ENCODE data around the gene FBXO38. TPM values are rescaled to one million over a fixed set of nuclear protein-coding genes. Genes with fewer than 3 reads are reported as not detected.

The FBXO38 gene
- total and polyA plus RNA-seq, 2 of the 4 experiments (the other 2 are of a cell fraction) = 14.9 to 70.1 TPM

GRCh38 chr5:148403344-148403743 lies 19.6 kb downstream of the FBXO38 start:
- no peak overlapping the region for H3K14ac ChIP-seq (replicated peaks; ENCODE audit: low read depth, low read length)
- H3K4ac ChIP-seq (ENCODE audit: low read depth, low read length) = no peak overlapping the region
- peaks cover 4% of the 10 kb centered on the region; the same call in 1 of the 2 replicates for H4K20me1 ChIP-seq (ENCODE audit: insufficient read depth, low read length)
- H3K4me1 ChIP-seq (ENCODE audit: control insufficient read depth, insufficient read depth, low read length) = peaks cover 8% of the 10 kb centered on the region
- no peak overlapping the region for H4K5ac ChIP-seq (ENCODE audit: low read depth, low read length)
- no peak overlapping the region for H2BK120ac ChIP-seq (ENCODE audit: low read depth, low read length)
- ATAC-seq (ENCODE audit: low read depth) (no peak), DNase-seq (no peak)
- in situ Hi-C loops (cut with MboI; ENCODE audit: low sequenced_read_pairs) (loop anchor here (25.0 kb wide), 1 partner anchor 1941 kb away; no protein-coding TSS in a partner anchor), intact Hi-C loops (cut with micrococcal nuclease) (no loop called here), dilution Hi-C loops (cut with HindIII; ENCODE audit: low sequenced_read_pairs, unreplicated experiment) (no loop called here)
- H3K9me3 ChIP-seq (ENCODE audit: control insufficient read depth, insufficient read depth, low read length) = no peaks in the 10 kb centered on the region
- H2AK5ac ChIP-seq (ENCODE audit: low read depth, low read length) = no peak overlapping the region
- no peak overlapping the region for H3K4me2 ChIP-seq (ENCODE audit: low read depth, low read length)
- ChIA-PET CTCF (no interaction called here), POLR2A (ENCODE audit: unreplicated experiment) (no interaction called here)
- no peak overlapping the region for H2AK9ac ChIP-seq (replicated peaks; ENCODE audit: low read depth, low read length, poor library complexity)
- H2BK20ac ChIP-seq (ENCODE audit: low read depth, low read length) = no peak overlapping the region
- H3K23ac ChIP-seq (ENCODE audit: low read depth, low read length) = no peak overlapping the region
- H4K8ac ChIP-seq (ENCODE audit: low read depth in 2 of 2, low read length in 2 of 2) = no peak overlapping the region
- H3K79me1 ChIP-seq (ENCODE audit: low read depth in 1 of 2, low read length in 2 of 2) = peaks cover 11 to 22% of the 10 kb centered on the region in 2 experiments; a peak in 3 of 4 replicates
- no peak overlapping the region for H3K18ac ChIP-seq (ENCODE audit: low read depth, low read length)
- no peak overlapping the region for H4K91ac ChIP-seq (ENCODE audit: insufficient read depth, low read depth, low read length)
- no peaks in the 10 kb centered on the region for H3K27me3 ChIP-seq (ENCODE audit: control insufficient read depth, insufficient read depth, low read length)
- H3K4me3 ChIP-seq (ENCODE audit: insufficient read depth, low read depth, low read length) = no peak overlapping the region
- peaks cover 3% of the 10 kb centered on the region; the same call in 1 of the 2 replicates for H3K9me1 ChIP-seq (ENCODE audit: insufficient read depth, low read length)
- no TSS peak for BruUV-seq (replicated peaks)
- no peak for TF ChIP-seq FOS (IDR thresholded peaks at IDR 0.05; ENCODE audit: low read depth, low read length)
- TF ChIP-seq MXI1 (IDR thresholded peaks at IDR 0.05; ENCODE audit: borderline replicate concordance, low read depth, low read length) = no peak
- TF ChIP-seq RCOR1 (IDR thresholded peaks at IDR 0.05; ENCODE audit: insufficient replicate concordance, low read length) = no peak
- no peak for TF ChIP-seq RFX5 (IDR thresholded peaks at IDR 0.05; ENCODE audit: low read depth, low read length)
- no peak for TF ChIP-seq BHLHE40 (IDR thresholded peaks at IDR 0.05; ENCODE audit: low read depth, low read length)
- TF ChIP-seq NFE2L2 (IDR thresholded peaks at IDR 0.05; ENCODE audit: low read depth, low read length) = no peak
- no peak for TF ChIP-seq MAFK (IDR thresholded peaks at IDR 0.05; ENCODE audit: low read depth, low read length)
- no peak for TF ChIP-seq CHD1 (IDR thresholded peaks at IDR 0.05; ENCODE audit: low read depth, low read length)
- no peak for TF ChIP-seq POLR2A (IDR thresholded peaks at IDR 0.05; ENCODE audit: low read depth, low read length)
- no peak for TF ChIP-seq SMC3 (IDR thresholded peaks at IDR 0.05; ENCODE audit: low read depth, low read length)
- no peak for TF ChIP-seq CEBPB (IDR thresholded peaks at IDR 0.05; ENCODE audit: low read depth, low read length)
- TF ChIP-seq, protein P1, sequence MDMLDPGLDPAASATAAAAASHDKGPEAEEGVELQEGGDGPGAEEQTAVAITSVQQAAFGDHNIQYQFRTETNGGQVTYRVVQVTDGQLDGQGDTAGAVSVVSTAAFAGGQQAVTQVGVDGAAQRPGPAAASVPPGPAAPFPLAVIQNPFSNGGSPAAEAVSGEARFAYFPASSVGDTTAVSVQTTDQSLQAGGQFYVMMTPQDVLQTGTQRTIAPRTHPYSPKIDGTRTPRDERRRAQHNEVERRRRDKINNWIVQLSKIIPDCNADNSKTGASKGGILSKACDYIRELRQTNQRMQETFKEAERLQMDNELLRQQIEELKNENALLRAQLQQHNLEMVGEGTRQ (IDR thresholded peaks at IDR 0.05; ENCODE audit: low read depth, low read length) = no peak
- TF ChIP-seq, protein P2, sequence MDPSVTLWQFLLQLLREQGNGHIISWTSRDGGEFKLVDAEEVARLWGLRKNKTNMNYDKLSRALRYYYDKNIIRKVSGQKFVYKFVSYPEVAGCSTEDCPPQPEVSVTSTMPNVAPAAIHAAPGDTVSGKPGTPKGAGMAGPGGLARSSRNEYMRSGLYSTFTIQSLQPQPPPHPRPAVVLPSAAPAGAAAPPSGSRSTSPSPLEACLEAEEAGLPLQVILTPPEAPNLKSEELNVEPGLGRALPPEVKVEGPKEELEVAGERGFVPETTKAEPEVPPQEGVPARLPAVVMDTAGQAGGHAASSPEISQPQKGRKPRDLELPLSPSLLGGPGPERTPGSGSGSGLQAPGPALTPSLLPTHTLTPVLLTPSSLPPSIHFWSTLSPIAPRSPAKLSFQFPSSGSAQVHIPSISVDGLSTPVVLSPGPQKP (IDR thresholded peaks at IDR 0.05; ENCODE audit: borderline replicate concordance, low read depth, low read length) = no peak
- TF ChIP-seq MAZ (IDR thresholded peaks at IDR 0.05; ENCODE audit: borderline replicate concordance, low read depth, low read length) = no peak
- H3K36me3 ChIP-seq (ENCODE audit: control insufficient read depth, insufficient read depth, low read length) = peaks cover 22% of the 10 kb centered on the region
- H3K56ac ChIP-seq (ENCODE audit: extremely low read depth, insufficient read depth, low read length) = no peak overlapping the region
- no peak overlapping the region for H2BK15ac ChIP-seq (ENCODE audit: low read depth, low read length)
- no peak overlapping the region for H2AFZ ChIP-seq (replicated peaks; ENCODE audit: low read length, poor library complexity)
- H2BK5ac ChIP-seq (ENCODE audit: low read depth, low read length, poor library complexity, severe bottlenecking) = no peak overlapping the region
- H3K27ac ChIP-seq (ENCODE audit: insufficient read depth, low read length) = no peak overlapping the region
- no peak overlapping the region for H3K9ac ChIP-seq (ENCODE audit: low read depth, low read length)

Measured in IMR-90 (cell line).